GM18858 (cell line): ENCODE measurements around the gene ENC1.

ENCODE experiments used
- ATAC-seq: cut with Tn5 transposase; IDR thresholded peaks from one replicate; pipeline ENCODE4 v1.9.1; 2021; ENCODE audit not compliant: unreplicated experiment

ENC1 gene

DNA sequence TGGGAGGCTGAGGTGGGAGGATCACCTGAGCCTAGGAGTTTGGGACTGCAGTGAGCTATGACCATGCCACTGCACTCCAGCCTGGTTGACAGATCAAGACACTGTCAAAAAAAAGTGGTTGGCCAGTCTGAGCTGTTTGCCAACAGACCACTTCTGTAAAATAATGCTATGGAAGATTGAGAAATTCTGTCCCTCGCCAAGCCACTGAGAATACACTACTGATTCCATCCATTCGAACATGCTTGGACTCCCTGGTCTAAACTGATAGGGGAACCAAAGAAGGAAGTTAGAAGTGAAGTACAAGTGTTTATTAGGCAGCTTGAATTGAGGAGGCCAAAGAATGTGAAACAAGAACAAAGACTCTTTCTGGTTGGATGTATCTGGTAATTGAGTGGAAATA lies 27.2 kb downstream of the ENC1 start:
- no peak for ATAC-seq

DNA sequence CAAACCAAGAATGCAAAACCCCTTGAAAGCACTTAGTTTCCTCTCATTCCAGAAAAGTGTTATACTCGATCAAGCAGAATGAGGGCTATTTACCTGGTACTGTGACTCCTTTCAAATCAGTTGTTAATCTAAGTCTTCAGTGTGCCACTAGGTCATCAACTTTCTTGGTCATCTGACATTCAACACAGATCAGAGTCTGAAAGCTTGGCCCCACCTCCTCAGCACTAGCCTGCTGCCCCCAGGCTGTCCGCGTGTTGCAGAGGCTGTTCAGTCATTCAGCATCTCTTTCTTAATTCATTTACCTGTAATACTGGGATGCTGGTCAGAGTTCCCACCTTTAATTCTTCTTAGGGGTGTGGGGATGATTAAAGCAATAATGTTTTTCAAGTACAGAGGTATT lies 28.5 kb downstream of the ENC1 start:
- ATAC-seq: no peak

DNA sequence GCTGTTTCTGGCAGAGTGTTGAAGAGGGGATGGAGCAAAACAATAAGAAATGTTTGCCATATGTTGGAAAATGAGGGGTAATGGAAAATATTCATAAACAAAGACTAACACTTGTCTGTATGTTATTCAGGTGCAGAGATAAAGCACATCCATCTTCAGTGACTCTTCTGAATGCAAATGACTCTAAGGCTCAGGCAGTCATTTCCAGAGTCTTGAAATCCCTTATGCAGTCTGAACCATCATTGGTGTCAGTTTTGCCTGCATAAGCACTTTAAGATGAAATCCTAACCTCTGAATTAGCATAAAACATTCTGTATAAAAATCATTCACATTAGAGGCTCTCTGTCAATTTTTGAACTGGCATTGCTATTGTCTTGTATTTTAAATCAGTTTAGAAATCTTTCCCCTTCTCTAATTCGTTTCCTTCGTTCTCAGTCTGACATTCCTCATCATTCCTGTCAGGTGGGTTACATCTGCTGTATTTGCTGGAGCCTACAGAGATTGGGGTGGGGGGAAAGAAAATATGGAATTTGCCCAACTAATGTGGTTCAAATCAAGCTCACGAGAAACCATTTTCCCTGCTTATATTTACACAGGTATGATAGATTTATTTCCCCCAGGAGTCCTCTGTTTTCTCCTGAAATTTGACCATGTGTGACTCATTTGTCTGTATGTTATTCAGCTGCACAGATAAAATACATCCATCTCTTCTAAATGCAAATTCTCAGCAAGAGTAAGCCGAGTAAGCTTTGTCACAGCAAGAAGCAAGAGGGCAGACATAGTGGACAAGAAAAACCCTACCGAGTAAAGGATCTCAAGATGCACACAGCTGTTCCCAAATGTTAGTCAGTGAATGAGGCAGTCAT lies 31.6 kb downstream of the ENC1 start:
- no peak for ATAC-seq

DNA sequence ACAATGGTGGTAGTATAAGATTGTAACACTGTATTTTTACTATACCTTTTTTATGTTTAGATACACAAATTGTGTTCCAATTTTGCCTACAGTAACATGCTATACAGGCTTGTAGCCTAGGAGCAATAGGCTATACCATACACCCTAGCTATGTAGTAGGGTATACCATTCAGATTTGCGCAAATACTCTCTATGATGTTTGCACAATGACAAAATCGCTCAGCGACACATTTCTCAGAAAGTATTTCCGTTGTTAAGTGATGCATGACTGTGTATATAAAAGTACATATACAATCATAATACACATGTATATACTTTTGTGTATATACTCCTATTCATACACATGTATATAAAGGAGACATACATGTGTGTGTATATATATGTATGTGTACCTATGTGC lies 34.8 kb downstream of the ENC1 start:
- ATAC-seq: no peak

DNA sequence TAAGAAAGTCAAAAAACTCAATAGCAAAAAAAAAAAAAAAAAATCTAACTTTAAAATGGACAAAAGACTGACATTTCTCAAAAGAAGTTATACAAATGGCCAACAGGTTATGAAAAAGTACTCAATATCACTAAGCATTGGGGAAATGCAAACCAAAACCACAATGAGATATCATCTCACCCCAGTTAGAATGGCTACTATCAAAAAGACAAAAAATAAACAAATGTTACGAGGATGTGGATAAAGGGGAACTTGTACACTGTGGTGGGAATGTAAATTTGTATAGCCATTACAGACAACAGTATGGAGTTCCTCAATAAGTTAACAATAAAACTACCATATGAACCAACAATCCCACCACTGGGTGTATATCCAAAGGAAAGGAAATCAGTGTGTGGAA lies 37.2 kb downstream of the ENC1 start:
- ATAC-seq: no peak

DNA sequence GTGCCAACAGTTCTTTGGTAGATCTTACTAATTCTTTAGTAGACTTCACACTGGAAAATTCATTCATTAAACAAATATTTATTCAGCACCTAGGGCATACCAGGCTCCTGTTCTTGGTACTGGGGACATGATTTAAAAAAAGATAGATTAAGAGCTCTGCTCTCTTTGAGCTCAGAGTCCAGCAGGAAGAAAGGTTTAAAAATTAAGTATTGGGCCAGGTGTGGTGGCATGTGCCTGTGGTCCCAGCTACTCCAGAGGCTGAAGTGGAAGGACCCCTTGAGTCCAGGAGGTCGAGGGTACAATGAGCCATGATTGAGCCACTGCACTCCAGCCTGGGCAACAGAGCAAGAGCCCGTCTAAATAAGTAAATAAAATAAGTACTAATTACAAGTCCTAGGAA lies 41.4 kb downstream of the ENC1 start:
- ATAC-seq: no peak

DNA sequence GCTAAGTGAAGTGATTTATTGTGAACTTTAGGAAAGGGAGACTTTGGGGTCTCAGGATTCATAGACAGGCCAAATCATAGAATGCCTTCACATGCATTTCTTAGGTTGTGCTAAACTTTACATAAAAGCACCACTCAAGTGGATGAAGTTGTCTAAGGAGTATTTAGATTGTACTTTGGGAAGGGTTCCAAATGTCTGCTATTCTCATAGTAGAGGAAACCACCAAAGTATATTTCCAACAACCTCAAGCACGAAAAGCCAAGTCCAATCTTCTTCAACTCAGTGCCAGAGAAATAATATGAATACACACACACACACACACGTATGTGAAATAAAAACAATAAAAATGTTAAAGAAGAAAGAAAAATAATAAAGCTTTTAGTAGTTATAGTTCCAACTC lies 41.8 kb downstream of the ENC1 start:
- no peak for ATAC-seq

DNA sequence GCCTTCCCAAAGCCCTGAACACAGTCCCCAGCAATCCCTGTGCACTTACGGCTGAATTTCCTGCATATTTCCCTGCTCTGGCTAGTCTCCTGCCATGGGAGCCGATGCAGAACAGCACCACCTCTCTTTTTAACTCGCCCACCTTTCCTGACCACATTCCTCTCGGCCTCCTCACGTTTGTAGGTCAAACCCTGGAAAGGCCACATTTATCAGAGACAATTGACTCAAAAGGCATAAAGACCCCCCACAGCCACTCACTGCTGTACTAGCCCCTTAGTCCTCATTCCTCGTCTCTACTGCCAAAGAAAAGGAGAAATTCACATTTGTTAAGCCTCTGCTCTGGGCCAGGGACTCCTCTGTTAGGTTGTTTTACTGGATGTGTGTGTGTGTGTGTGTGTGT lies 43.6 kb downstream of the ENC1 start:
- ATAC-seq: no peak

DNA sequence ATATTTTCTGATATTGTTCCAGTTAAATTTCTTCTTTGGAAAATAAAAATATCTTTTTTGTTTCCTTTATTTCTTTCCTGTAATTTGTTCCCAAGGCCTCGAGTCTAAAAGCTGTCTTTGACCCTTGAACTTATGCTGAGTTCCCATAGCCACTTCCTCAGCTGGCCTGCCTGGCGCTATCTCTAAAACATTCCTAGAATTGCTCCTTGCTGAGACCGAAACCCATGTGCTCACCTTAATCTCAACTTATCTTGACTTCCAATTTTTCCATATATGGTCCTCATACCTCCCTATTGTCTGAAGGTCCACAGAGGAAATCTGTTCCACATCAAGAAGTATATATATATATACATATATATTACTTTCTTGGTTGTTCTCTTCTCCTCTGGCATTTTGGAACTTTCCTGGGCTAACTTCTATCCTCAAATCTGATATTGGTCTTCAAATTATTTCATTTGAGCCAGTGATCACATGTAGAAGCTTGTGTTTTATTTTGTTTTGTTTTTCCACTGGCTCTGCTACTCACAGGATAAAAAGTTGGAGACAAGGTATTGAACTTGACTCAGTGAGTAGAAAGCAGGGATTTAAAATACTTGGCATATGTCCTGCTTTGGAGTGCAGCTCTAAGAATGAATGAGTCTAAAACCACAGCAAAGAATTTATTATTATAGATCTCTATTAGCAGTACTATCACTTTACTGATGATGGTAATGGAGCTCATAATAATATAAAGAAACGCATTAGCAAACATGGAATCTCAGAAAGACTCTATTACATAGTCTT lies 45.2 kb downstream of the ENC1 start:
- no peak for ATAC-seq

DNA sequence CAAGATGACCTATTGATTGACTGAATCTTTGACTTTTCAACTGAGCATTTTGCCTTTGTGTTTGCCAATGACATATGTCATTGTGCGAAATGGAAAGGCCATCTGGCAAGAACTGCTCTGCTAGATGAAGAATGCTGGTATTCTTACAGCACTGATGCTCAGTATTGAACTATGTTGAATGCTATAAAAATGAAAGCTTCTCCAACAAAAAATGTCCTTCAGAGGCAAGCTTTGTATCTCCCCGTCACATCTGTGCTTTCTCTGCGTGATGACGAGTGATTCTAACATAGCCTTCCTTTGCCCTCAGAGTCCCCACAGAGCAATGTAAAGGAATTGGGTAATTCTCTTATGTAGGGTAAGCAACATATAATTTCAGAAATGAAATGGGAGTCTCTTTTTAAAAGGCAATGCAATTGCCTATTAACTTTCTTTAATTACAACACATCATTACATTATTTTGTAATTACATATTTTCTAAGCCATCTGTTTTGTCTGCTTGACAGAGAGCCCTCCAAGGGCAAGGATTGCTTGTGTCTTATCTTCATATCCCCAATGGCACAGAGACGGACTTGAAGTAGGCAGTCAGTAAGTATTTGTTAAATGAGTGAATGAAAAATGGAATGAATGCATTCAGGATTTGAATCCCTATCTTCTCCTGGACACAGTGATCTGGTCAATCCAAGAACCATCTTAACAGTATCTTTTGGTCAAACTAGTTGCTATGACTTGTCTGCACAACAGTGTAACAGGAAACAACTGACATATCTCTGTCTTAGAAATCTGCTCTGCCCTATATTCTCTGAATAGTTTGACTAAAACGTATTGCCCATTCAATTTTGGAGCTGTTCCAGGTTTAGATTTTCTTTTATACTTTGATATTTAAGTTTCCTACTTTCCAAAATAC lies 46.1 kb downstream of the ENC1 start:
- no peak for ATAC-seq

DNA sequence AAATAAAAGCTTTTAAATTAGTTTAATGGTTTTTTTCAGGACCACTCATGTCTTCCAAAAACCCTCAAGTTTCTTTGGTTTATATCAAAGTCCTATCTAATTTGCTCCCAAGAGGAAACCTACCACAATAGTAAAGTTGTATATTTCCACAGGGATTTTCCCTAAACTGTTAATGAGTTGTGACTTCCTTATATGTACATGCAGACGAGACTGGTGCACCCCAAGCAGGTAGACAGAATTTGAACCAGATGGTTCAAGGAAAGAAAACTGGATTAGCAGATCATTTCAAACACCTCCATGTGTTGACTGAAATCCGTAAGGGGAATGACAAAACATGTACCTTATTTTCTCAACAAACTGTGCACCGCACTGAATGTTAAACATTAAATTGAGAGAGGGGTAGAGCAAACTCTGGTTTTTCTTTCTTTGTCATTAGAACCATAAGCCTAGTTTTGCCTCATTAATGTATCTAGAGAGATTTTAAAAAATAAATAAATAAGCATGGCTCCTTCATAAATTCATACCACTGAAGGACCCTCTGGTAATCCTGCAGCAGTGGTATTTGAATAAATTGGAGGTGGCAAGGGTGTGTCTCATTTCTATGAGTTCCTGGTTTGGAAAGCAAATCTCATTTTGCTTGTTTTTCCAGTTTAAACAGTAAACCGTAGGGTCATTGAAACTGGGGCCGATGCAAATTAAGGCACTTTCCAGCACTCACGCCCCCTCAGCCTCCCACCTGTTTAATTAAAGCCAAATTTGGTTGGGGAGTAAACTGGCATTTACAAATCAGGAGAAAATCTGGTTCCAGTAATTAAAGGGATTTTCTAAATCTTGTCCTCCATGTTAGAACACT lies 51.1 kb downstream of the ENC1 start:
- ATAC-seq: no peak

DNA sequence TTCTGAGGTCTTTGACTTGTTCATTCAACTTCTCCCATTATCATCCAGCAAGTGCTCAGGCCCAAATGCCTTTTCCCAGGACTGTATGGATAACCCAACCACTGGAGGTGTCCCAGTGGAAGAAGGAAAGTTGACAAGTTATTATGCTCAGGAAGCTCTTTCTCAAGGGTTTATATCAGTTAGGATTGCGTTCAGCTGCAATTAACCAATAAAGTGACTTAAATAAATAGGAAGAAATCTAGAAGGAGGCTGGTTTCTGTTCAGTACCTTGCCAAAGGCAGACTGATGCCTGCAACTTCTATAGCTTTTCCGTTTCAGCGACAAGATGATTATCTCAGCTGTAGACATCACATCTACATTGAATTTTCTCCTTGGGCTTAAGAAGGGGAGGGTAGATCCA lies 52.1 kb downstream of the ENC1 start:
- no peak for ATAC-seq

DNA sequence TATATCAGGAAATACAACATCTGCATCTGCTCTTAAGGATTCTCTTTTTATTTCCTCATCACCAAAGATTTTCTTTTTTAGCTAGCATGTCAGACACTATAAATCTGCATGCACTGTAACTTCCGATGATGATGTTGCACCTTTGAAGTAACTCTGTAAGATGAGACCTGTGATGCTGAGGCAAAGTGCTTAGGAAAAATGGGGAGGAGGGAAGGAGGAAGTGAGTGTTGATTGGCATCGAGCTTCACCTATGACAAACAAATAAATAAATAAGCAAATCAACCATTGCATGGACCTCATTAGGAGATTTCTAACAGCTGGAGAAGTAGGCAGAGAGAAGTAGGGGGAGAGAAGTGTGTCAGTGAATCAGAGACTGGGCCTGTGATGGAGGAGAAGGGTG lies 52.6 kb downstream of the ENC1 start:
- ATAC-seq: no peak

DNA sequence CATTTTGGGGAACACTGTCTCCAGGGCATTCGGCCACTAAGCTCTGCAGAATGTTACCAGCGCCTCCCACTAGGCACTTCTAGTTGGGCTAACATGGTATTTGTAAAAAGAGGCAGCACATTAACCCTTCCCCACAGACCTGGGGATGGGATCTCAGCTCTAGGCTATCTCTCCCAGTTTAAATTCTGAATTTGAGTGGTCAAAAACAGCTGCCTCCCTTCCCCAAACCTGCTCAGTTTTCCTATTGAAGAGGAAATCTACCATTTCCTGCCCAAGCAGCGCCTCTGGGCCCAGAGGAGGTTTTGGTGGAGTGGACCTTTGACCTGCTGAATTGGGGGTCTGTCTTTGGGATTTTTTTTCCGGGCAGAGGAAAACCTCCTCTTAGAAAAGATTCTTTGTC lies 53.2 kb downstream of the ENC1 start:
- ATAC-seq: no peak

DNA sequence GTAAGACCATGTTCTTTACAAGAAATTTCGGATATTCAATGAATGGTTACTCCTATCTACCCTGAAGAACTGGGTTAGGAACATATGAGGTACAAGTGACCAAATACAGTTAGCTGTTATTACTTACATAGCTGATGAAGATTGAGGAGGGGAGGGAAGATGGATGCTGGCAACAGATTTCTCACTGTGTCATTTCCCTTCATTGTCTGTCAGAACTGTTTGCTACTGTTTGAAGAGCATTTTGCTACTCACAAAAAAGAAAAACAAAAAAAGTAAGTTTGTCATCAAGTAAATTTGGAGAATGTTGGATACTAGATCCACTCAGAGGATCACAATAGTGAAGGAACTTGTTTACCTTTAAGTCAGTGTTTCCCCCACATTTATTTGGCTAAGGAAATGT lies 53.7 kb downstream of the ENC1 start:
- no peak for ATAC-seq

DNA sequence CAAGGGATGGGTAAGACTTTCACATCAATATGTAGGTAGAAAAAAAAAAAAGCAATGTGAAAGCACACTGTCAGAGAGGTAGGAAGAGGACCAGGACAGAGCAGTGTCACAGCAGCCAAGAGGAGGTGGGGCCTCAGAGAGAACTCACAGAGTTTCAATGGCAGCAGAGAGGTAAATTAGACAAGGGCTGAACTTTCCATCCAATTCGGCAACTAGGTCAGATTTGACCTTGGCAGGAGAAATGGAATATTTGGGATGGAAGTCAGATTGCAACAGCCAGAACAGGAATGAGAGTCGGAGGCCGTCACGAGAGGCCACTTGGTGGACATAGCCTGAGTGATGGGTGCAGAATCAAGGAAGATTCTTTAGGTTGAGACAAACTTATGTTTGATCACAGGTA lies 57.7 kb downstream of the ENC1 start:
- no peak for ATAC-seq

DNA sequence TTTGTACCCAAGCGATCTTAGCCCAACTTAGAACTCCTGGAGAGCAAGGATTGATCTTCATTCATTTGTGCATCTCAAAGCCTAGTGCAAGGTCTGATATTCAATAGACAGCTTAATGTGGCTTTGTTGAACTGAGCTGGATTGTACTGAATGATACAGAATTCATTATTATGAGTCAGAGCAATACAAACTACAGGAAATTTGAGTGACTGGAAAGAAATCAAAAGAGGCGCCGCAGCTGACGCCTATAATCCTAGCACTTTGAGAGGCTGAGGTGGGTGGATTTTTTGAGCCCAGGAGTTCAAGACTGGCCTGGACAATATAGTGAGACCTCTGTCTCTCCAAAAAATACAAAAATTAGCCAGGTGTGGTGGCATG lies 58.6 kb downstream of the ENC1 start:
- no peak for ATAC-seq

DNA sequence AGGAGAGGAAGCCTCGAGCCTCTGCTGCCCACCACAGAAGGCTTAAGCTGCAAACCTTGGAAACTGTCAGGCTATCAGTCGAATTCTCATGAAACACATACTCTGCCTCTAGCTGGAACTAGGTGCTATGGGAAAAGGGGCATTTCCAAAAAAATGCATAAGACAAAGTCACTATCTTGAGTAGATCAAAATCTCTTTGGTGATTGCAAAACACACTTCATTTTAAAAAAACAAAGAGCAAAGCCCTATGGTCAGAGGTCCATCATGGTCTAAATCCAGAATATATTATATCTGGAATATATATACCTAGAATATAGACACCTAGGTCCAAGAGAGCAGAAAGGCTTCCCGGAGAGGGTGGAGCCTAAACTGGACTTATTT lies 59.8 kb downstream of the ENC1 start:
- no peak for ATAC-seq

DNA sequence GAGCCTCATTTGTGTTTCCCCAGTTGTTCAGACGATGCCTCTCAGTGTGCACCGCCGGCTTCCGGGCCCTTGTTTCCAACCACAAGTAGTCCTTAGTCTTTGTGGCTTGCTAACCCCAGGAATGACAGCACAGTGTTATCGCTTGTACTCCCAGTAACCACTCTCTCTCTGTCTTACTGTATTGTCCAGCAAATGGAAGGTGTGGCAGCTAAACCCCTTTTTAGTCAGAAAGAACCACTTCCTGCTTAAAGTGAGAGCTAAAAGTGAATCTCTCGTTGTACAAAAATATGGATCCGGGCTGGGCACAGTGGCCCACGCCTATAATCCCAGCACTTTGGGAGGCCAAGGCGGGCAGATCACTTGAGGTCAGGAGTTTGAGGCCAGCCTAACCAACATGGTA lies 61.3 kb downstream of the ENC1 start:
- peak; percentile 57 for ATAC-seq

DNA sequence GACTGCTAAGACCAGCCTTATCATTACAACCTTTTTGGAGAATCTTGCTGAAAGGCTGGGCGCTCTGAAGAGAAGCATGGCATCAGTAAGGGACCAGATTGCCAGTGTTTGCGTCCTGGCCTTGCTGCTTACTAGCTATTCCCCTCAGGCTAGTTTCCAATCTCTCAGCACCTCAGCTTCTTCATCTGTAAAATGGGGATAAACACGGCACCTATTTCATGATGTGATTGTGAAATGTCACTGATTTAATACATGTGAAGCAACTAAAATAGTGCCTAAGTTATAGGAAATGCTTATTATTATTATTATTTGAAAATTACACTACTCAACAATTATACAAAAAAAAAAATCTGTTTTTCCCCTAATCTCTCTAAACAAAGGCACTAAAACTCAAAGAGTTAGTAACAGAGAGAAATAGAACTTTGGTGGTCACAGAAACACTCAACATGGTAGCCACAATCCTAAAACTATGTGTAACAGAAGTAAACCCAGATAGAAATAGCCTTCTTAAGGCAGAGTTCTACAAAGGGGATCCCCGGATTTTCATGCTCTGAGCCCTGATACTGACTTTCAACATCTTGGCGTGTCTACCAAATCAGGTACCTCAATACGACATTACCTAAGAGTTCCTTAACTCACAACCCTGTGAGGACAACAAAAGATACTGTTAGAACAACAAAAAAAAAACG lies 62.0 kb downstream of the ENC1 start:
- ATAC-seq: peak; percentile 37
